Peyer's patch (tissue), 4 donors: Measurements from ENCODE around the gene NRXN3. TPM values are rescaled to one million over a fixed set of nuclear protein-coding genes. Genes with fewer than 3 reads are reported as not detected.

Experiments
- DNase-seq, 3 donors: peaks; one replicate each; pipeline ENCODE4 v3.0.0-alpha.2; 2017 to 2019
- H3K27ac ChIP-seq, 4 donors: fragments of 200-600 bp; sonication (generic); one replicate each; pipeline ENCODE4 v1.5.1; 2016 to 2019
- H3K27me3 ChIP-seq, 2 donors: fragments of 200-600 bp; sonication (generic); one replicate each; pipeline ENCODE4 v1.5.1; 2019
- H3K36me3 ChIP-seq, 3 donors: fragments of 200-600 bp; sonication (generic); one replicate each; pipeline ENCODE4 v1.5.1; 2016 to 2019
- H3K4me1 ChIP-seq, 4 donors: fragments of 200-600 bp; sonication (generic); one replicate each; pipeline ENCODE4 v1.5.1; 2016 to 2019
- H3K4me3 ChIP-seq, 4 donors: fragments of 200-600 bp; sonication (generic); 1 replicate in 3 of 4; 2 replicates in 1 of 4; pipeline ENCODE4 v1.5.1; 2016 to 2019; ENCODE audit warnings: mild to moderate bottlenecking in 1 of 4
- H3K9me3 ChIP-seq, 4 donors: fragments of 200-600 bp; sonication (generic); one replicate each; pipeline ENCODE4 v1.5.1; 2016 to 2019; ENCODE audit warnings: mild to moderate bottlenecking in 1 of 4
- POLR2A ChIP-seq, 2 donors: fragments of 450-650 bp; IDR thresholded peaks; one replicate each; pipeline ENCODE4 v1.5.1; 2017; ENCODE audit warnings: antibody characterized with exemption in 2 of 2, mild to moderate bottlenecking in 2 of 2, moderate library complexity in 2 of 2
- total RNA-seq, 4 donors: library from RNA; depleted of rRNA; stranded (reverse); fragments of >200 nt; gene quantifications; one replicate each; pipeline ENCODE4 v1.1.0, GENCODE V29; 2016
- TF ChIP-seq, protein P1 (sequence below), 6 experiments: fragments of 450-650 bp in 4 of 6; fragments of 200-600 bp in 2 of 6; sonication (generic) in 1 of 6; IDR thresholded peaks; one replicate each; pipeline ENCODE4 v1.5.1; 2017 to 2019; ENCODE audit warnings: antibody characterized with exemption in 6 of 6, mild to moderate bottlenecking in 3 of 6, moderate library complexity in 1 of 6

The NRXN3 gene
- total RNA-seq, 4 donors from 2014 or later, result 1.6 to 10.2 (median 4.4) TPM

DNA sequence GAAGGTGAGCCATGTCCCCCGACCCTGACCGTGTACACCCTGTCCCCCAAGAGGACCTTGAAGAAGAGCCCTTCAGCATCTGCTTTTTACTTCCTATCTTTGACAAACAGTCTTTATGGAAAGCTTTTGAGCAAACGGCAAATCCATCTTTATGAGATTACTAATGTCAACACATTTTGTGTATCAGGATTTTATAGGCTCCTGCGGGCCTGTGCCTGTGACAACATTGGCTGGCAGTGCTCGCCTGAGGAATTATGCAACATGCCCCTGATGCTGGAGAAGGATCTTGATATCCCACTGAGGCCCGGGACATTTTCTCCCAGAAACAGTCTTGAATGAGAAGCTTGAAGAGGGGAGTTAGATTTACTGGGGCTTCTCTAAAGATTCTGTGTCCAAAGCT, 416.5 kb downstream of the NRXN3 start:
- no peaks in the 10 kb centered on the region for H3K36me3 ChIP-seq
- H3K27ac ChIP-seq, result no peak overlapping the region
- no peak for DNase-seq

DNA sequence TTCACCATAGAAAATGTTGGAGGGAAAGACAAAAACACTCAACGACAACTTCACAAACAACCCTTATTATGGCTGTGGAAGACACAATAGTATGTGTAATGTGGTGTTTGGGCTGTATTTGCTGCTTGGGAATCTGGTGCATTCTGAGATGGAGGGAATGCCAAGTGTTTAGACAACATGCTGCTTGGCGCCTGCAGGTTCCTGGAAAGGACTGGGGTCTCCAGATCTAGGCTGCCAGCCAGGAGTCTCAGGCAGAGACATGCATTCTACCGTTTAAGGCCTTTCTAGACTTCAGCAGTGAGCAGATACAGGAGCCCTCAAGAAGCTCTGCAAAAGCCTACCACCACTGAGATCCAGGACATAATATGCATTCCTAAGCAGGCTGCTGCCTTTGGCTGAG, 418.7 kb downstream of the NRXN3 start:
- Histone ChIP-seq H3K27me3 (no peaks in the 10 kb centered on the region), H3K9me3 (no peaks in the 10 kb centered on the region), H3K27ac (no peak overlapping the region), H3K36me3 (no peaks in the 10 kb centered on the region), H3K4me3 (no peak overlapping the region), H3K4me1 (no peaks in the 10 kb centered on the region)
- TF ChIP-seq POLR2A (IDR thresholded peaks at IDR 0.05), result no peak
- TF ChIP-seq, protein P1, sequence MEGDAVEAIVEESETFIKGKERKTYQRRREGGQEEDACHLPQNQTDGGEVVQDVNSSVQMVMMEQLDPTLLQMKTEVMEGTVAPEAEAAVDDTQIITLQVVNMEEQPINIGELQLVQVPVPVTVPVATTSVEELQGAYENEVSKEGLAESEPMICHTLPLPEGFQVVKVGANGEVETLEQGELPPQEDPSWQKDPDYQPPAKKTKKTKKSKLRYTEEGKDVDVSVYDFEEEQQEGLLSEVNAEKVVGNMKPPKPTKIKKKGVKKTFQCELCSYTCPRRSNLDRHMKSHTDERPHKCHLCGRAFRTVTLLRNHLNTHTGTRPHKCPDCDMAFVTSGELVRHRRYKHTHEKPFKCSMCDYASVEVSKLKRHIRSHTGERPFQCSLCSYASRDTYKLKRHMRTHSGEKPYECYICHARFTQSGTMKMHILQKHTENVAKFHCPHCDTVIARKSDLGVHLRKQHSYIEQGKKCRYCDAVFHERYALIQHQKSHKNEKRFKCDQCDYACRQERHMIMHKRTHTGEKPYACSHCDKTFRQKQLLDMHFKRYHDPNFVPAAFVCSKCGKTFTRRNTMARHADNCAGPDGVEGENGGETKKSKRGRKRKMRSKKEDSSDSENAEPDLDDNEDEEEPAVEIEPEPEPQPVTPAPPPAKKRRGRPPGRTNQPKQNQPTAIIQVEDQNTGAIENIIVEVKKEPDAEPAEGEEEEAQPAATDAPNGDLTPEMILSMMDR (IDR thresholded peaks at IDR 0.05), result no peak
- no peak for DNase-seq

More for the DNA sequence above, 416.5 kb downstream of the NRXN3 start:
- Histone ChIP-seq H3K4me1 (no peaks in the 10 kb centered on the region), H3K27me3 (no peaks in the 10 kb centered on the region), H3K4me3 (no peak overlapping the region), H3K9me3 (no peaks in the 10 kb centered on the region)
- TF ChIP-seq, protein P1 (IDR thresholded peaks at IDR 0.05), result no peak
- TF ChIP-seq POLR2A (IDR thresholded peaks at IDR 0.05), result no peak

DNA sequence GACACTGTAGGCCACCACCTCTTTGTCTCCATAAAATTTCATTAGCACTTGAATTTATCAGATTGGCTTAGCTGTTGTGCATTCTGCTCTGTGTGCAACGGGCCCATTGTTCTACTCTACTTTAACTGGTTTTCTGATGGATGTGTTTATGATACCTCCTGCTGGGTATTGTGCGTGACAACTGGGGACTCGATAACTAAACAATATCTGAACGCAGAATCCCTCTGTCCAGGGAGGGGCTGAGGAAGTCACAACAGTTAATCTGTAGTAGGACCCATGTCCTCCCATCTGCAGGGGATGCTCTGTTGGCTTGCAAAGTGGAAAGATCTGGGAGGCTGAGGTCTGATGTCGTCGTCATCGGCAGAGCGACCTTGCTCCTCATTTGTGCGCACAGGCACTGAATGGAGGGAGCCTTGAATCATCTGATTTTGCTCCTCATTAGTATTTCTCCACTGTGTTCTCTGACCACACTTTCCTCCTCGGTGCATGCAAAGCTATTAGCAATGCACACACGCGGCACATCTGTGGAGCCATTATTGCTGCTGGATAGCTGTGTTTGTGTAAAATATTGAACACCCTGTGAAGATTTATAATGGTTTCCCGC, 422.5 kb downstream of the NRXN3 start:
- H3K27me3 ChIP-seq, result no peaks in the 10 kb centered on the region
- H3K27ac ChIP-seq, result no peak overlapping the region
- no peak for TF ChIP-seq POLR2A (IDR thresholded peaks at IDR 0.05)
- TF ChIP-seq, protein P1 (IDR thresholded peaks at IDR 0.05), result no peak
- DNase-seq, result no peak
- no peaks in the 10 kb centered on the region for H3K36me3 ChIP-seq
- H3K9me3 ChIP-seq, result no peaks in the 10 kb centered on the region
- no peak overlapping the region for H3K4me3 ChIP-seq
- no peaks in the 10 kb centered on the region for H3K4me1 ChIP-seq

DNA sequence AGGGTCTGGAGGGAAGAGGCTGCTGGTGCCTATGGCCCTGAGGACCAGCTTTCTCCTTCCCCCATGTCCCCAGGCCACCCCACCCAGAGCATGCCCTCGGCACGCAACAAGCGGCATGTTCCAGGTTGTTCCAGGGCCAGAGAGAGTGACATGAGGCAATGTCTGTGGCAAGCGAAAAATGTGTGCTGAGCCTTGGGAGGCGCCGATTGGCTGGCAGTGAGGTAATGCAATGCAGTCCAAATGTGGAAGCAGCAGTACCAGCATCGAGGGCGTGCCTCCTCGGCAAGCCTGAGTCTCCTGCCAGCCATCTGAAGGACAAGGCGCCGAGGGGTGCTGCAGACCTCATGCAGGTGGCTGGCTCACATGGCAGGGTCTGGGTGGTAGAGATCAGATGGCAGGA, 423.8 kb downstream of the NRXN3 start:
- no peaks in the 10 kb centered on the region for H3K4me1 ChIP-seq
- H3K27ac ChIP-seq, result no peak overlapping the region
- no peak overlapping the region for H3K4me3 ChIP-seq
- no peaks in the 10 kb centered on the region for H3K36me3 ChIP-seq
- no peaks in the 10 kb centered on the region for H3K27me3 ChIP-seq
- no peak for DNase-seq
- no peak for TF ChIP-seq POLR2A (IDR thresholded peaks at IDR 0.05)
- TF ChIP-seq, protein P1 (IDR thresholded peaks at IDR 0.05), result no peak
- H3K9me3 ChIP-seq, result no peaks in the 10 kb centered on the region

DNA sequence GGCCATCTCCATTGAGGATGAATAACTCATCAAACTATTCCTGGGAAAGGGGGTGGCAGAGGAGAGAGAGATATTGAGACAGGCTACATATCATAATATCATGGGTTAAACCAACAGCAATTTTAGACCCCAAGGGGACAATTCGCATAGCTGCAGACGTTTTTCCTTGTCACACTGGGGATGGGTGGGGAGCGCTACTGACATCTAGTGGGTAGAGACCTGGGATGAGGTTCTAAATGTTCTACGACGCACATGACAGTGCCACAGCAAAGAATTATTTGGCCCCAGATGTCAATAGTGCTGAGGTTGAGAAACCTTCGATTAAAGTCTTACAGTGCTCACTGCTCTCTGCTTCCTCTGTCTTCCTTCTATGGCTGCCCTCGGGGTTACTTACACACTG, 425.6 kb downstream of the NRXN3 start:
- DNase-seq, result no peak
- H3K27me3 ChIP-seq, result no peaks in the 10 kb centered on the region
- no peak for TF ChIP-seq POLR2A (IDR thresholded peaks at IDR 0.05)
- TF ChIP-seq, protein P1 (IDR thresholded peaks at IDR 0.05), result peak in 1 of 6 experiments; percentile 13

More for the DNA sequence above, 425.6 kb downstream of the NRXN3 start:
- H3K27ac ChIP-seq, result no peak overlapping the region
- no peaks in the 10 kb centered on the region for H3K4me1 ChIP-seq
- H3K36me3 ChIP-seq, result no peaks in the 10 kb centered on the region
- no peak overlapping the region for H3K4me3 ChIP-seq
- H3K9me3 ChIP-seq, result no peaks in the 10 kb centered on the region
